NCI-H187 treated with DMSO at 0.1 percent for 48 hours (cell line): ENCODE data around the gene LIME1.

Experiments used
- DNase-seq: peaks from one replicate; lab custom pipeline; 2025; lab: John Stamatoyannopoulos, UW

LIME1 gene

GRCh38 chr20:63739130-63740069, 2.9 kb downstream of the LIME1 start, which contains the start of gene SLC2A4RG:
Gene SLC2A4RG (plus strand): TSS chr20:63739776. CDS start chr20:63739913, 137 bp downstream.
- no peak for DNase-seq

GRCh38 chr20:63740070-63740626, 3.7 kb downstream of the LIME1 start:
- no peak for DNase-seq

DNA sequence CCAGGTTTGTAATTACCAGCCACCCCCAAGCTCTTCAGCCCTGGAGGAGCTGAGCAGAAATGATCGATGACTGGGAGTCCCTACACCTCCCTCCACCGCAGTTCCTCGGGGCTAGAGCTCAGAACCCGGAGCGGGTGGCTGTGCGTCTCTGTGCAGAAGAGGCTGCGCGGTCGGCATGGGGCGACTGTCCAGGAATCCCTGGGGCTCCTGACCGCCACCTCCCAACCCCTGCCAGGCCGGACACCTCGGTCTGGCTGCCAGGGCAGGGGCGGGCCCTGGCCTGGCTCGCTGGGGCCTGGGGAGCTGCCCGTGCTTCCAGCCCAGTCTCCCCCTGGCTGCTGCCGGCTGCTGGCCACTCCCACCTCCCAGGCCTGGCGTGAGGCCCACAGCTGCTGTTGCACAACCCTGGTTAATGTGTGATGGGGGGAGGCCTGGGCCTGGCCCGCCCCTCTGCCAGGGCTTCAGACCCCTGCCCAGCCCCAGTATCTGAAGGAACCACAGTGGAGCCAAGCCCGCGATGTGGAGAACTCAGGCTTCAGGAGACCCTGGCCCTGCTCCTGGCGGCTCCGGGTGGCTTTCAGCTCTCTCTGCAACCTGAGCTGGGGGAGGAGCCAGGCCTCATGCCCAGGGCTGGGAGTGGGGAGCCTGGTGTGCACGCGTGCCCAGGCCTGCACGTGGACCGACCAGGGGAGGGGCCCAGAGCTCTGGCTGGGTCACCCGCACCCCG, 4.3 kb downstream of the LIME1 start:
- no peak for DNase-seq

GRCh38 chr20:63741354-63741675, 4.9 kb downstream of the LIME1 start:
- DNase-seq: no peak

DNA sequence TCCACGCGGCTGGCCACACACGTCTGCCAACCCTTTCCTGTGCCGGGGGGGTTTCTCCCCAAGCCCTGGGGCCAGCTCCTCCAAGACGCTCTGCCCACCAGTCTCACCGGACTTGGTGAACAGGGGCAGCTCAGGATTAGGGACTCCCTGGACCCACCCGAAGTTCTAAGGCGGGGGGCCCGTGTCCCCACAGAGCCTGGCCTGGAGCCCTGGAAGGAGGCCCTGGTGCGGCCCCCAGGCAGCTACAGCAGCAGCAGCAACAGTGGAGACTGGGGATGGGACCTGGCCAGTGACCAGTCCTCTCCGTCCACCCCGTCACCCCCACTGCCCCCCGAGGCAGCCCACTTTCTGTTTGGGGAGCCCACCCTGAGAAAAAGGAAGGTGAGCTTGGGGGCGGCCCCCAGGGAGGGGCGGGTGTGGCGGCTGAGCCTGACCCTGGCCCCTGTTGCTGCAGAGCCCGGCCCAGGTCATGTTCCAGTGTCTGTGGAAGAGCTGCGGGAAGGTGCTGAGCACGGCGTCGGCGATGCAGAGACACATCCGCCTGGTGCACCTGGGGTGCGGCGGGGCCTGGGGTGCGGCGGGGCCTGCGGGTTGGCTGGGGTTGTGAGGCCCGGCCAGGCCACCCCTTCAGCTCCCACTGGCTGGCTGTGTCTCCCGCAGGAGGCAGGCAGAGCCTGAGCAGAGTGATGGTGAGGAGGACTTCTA, 5.4 kb downstream of the LIME1 start:
- no peak for DNase-seq

GRCh38 chr20:63742381-63743024, 6.0 kb downstream of the LIME1 start:
- no peak for DNase-seq

DNA sequence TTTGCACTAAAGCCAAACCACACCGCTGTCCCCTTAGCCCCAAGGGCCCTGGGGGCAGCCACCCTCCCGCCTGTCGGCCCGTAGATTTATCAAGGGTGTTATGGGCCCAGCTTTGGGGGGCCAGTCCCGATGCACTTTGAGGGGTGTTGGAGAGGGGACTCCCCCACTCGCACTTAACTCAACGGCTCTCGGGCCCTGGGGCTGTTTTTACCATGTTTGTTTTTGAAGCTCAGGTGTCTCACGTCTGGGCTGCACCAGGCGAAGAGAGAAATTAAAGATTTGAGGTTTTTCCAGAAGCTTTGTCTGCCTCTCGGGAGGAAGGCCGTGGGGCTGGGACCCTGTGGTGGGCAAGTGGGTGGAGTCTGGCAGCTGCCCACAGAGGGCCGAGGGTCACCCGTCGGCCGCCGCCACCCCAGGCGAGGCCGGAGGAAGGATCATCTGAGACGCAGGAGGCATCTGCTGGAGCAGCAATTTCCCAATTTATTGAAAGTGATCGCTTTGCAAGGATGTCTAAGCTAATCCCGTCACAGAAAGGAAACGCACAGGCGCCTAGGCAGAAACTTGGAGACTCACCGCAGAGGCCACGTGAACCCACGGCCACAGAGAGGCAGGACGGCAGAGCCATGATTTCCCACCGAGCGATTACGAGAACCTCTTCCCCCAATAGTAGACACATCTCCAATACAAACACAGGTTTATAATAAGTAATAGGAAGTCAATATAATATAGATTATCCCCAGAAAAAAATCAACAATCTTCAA, 6.9 kb downstream of the LIME1 start:
- DNase-seq: no peak

- no peak for DNase-seq
These were observed 7.7 kb downstream of the LIME1 start for GRCh38 chr20:63744158-63744557.

DNA sequence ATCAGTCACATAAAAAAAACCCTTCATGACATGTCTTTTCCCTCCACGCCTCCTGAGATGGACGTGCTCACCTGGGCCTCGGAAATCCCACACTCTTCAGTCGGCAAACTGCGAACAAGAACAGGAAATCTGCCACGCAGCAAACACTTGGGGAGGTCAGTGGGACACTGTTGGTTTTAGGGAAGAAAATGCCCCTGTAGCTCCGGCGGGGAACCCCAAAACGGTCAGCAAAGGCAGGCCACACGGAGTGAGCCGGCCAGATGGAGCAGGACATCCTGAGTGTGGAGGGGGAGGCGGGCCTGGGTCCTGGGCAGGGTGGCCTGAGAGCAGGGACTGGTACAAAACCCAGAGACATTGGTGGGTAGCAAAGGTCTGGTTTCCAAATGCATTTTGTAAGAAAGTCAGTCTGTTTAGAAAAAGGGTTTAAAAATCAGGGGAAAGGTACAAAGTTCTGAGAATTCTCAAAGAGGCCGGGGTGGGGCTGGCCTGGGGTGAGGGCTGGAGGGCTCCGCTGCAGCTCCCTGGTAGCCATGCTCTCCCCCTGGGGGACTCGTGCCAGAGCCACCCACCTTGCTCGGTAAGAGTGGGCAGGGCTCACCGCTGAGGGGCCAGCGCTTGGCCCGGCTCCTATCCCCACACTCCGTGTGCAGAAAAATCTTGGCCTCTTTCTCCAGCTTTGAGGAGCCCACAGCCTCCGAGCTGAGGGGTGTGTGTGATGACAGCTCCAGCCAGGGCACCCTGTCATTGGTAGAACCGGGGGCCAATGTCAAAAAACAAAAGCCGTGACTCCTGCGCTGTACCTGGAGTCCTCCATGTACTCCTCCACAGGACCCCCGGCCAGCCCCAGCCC, 8.3 kb downstream of the LIME1 start:
- DNase-seq: no peak

GRCh38 chr20:63745424-63745805, 9.0 kb downstream of the LIME1 start:
- no peak for DNase-seq

GRCh38 chr20:63745961-63746731, 9.7 kb downstream of the LIME1 start:
- no peak for DNase-seq

- no peak for DNase-seq
These were observed 10.4 kb downstream of the LIME1 start for GRCh38 chr20:63746751-63747315.

- no peak for DNase-seq
These were observed 11.2 kb downstream of the LIME1 start for GRCh38 chr20:63747622-63748069.

GRCh38 chr20:63748070-63748933, 11.8 kb downstream of the LIME1 start:
- DNase-seq: no peak

DNA sequence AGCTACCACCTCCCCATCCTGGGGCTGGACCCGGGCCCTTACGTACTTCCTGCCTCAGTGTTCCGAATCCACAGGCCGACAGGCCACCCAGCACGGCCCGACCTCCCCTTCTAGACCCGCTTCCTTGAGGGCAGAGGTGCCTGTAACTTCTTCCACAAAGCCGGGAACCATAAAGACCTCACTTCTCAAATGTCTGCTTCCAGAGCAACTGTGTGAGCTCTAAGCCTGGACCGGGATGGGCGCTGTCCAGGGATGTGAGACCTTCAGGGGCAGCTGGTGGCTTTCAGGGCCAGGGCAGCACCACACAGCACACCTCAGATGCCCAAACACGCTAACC, 12.4 kb downstream of the LIME1 start:
- no peak for DNase-seq

DNA sequence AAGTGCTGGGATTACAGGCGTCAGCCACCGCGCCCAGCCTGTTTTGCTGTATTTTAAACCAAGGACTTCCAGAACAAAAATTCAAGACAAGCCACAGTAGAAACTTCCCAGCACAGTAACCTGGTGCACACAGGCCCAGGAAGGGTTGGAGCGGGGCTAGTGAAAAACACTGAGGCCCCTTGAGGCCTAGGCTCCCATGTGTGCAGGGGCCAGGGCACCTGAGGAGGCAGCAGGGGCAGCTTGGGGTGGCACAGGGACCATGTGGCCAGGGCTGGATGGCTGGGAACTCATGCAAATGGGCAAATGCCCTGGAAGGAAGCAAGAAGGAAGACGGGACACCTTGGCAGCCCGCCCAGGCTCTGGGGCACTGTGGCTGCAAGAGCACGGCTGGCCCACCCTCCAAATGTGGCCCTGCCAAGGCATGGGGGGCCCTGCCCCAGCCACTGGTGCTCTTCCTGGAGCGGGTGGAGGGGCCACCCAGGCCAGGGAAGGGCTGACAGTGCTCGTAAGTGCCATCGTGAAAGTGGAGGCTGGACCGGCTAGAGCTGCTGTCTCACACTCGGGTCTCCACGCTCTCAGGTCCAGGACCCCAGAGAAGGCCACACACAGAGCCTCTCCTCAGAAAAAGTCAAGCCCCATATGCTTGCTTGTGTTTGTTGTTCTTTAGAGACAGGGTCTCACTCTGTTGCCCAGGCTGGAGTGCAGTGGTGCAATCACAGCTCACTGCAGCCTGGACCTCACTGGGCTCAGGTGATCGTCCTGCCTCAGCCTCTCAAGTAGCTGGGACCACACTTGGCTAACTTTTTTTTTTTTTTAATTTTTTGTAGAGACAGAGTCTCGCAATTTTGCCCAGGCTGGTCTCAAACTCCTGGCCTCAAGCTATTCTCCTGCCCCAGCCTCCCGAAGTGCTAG, 13.4 kb downstream of the LIME1 start:
- no peak for DNase-seq
